Measurements from ENCODE around the gene NME7.

- TF ChIP-seq, protein P1, sequence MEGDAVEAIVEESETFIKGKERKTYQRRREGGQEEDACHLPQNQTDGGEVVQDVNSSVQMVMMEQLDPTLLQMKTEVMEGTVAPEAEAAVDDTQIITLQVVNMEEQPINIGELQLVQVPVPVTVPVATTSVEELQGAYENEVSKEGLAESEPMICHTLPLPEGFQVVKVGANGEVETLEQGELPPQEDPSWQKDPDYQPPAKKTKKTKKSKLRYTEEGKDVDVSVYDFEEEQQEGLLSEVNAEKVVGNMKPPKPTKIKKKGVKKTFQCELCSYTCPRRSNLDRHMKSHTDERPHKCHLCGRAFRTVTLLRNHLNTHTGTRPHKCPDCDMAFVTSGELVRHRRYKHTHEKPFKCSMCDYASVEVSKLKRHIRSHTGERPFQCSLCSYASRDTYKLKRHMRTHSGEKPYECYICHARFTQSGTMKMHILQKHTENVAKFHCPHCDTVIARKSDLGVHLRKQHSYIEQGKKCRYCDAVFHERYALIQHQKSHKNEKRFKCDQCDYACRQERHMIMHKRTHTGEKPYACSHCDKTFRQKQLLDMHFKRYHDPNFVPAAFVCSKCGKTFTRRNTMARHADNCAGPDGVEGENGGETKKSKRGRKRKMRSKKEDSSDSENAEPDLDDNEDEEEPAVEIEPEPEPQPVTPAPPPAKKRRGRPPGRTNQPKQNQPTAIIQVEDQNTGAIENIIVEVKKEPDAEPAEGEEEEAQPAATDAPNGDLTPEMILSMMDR (conservative IDR thresholded peaks at IDR 0.05; ENCODE audit: low read depth in 2 of 2) = no peak
- TF ChIP-seq EZH2 (IDR thresholded peaks at IDR 0.05; ENCODE audit: low read depth, unreplicated experiment) = no peak
- no peak for TF ChIP-seq EZH2phosphoT487 (IDR thresholded peaks at IDR 0.05; ENCODE audit: unreplicated experiment)
- TF ChIP-seq POLR2AphosphoS5 (IDR thresholded peaks at IDR 0.05; ENCODE audit: low read depth) = no peak
- TF ChIP-seq REST (IDR thresholded peaks at IDR 0.05; ENCODE audit: unreplicated experiment) = no peak
- TF ChIP-seq ETS1 (IDR thresholded peaks at IDR 0.05) = no peak
Measured at GRCh38 chr1:169085911-169086310, 281.7 kb downstream of the NME7 start.
